Ovary (tissue), 3 donors: Measurements from ENCODE around the gene SNAP23.

Experiments
- POLR2A ChIP-seq: fragments of 450-650 bp; IDR thresholded peaks from one replicate; pipeline ENCODE4 v1.6.1; 2017; ENCODE audit warnings: antibody characterized with exemption, mild to moderate bottlenecking, moderate library complexity
- TF ChIP-seq, protein P1 (sequence below), 3 donors: fragments of 450-650 bp in 2 of 3; fragments of 200-600 bp in 1 of 3; IDR thresholded peaks; one replicate each; pipeline versions ENCODE4 v1.5.1 to v1.8.0; 2016 to 2022; ENCODE audit warnings: antibody characterized with exemption in 3 of 3, mild to moderate bottlenecking in 1 of 3
- donor health status: DM: no; HTN: no; CAD: no.

DNA sequence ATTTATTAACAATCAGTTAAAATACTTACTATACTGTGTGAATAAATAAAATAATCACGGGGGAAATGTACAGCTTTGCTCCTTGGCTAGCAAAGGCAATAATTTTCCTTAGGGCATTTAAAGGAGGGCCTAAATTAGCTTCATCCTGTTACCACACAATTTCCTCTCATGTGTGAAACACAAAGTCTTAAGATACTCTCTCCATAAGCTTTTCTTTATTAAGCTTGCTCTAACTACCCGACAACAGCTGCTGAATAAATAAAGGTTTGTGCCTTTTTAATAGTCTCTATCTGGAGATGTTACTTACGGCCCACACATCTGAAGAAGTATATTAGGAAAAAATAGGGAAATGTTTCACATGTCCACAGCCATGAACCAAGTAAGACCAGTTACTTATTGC is 34.2 kb upstream of the SNAP23 start:
- TF ChIP-seq, protein P1, sequence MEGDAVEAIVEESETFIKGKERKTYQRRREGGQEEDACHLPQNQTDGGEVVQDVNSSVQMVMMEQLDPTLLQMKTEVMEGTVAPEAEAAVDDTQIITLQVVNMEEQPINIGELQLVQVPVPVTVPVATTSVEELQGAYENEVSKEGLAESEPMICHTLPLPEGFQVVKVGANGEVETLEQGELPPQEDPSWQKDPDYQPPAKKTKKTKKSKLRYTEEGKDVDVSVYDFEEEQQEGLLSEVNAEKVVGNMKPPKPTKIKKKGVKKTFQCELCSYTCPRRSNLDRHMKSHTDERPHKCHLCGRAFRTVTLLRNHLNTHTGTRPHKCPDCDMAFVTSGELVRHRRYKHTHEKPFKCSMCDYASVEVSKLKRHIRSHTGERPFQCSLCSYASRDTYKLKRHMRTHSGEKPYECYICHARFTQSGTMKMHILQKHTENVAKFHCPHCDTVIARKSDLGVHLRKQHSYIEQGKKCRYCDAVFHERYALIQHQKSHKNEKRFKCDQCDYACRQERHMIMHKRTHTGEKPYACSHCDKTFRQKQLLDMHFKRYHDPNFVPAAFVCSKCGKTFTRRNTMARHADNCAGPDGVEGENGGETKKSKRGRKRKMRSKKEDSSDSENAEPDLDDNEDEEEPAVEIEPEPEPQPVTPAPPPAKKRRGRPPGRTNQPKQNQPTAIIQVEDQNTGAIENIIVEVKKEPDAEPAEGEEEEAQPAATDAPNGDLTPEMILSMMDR (IDR thresholded peaks at IDR 0.05) = no peak
- no peak for TF ChIP-seq POLR2A
